GM18867 (cell line): Measurements from ENCODE around the gene TIPRL.

Experiments
- ATAC-seq: cut with Tn5 transposase; IDR thresholded peaks from one replicate; pipeline ENCODE4 v1.9.1; 2021; ENCODE audit warnings: mild to moderate bottlenecking, moderate library complexity; ENCODE audit not compliant: unreplicated experiment

Gene TIPRL

GRCh38 chr1:168243636-168244212 is 65.0 kb downstream of the TIPRL start:
- no peak for ATAC-seq

GRCh38 chr1:168245042-168245441 is 66.3 kb downstream of the TIPRL start:
- no peak for ATAC-seq

GRCh38 chr1:168246506-168246905 is 67.7 kb downstream of the TIPRL start:
- no peak for ATAC-seq
